ENCODE results near the gene USH2A. TPM values are rescaled to one million over a fixed set of nuclear protein-coding genes. Genes with fewer than 3 reads are reported as not detected.

The USH2A gene
- polyA plus RNA-seq, 1 of the 3 experiments (the other 2 are of a cell fraction): under 0.01 TPM

- CTCF ChIA-PET: no interaction called here
Measured at GRCh38 chr1:216076751-216077150, 346.5 kb downstream of the USH2A start.

GRCh38 chr1:216075339-216075738 lies 347.9 kb downstream of the USH2A start:
- Histone ChIP-seq H2AFZ (ENCODE audit: low read depth) (peak overlapping the region; percentile 24; the same call in 1 of the 2 replicates), H3F3A (replicated peaks; ENCODE audit: insufficient read depth) (no peaks in the 10 kb centered on the region), H3K9ac (no peak overlapping the region), H3K4me3 (ENCODE audit: low read depth in 2 of 2, low read length in 1 of 2) (no peak overlapping the region), H3K79me2 (ENCODE audit: insufficient read depth) (no peaks in the 10 kb centered on the region), H4K20me1 (ENCODE audit: insufficient read depth) (no peaks in the 10 kb centered on the region), H3K27ac (ENCODE audit: low read depth in 2 of 2, low read length in 1 of 2) (no peak overlapping the region), H3K9me3 (no peaks in the 10 kb centered on the region), H3K27me3 (ENCODE audit: insufficient read depth) (no peaks in the 10 kb centered on the region), H3K9me2 (no peaks in the 10 kb centered on the region), H3K4me1 (ENCODE audit: control insufficient read depth in 1 of 2, insufficient read depth in 2 of 2, low read depth in 1 of 2, low read length in 1 of 2) (peaks cover 0 to 2% of the 10 kb centered on the region in 2 experiments; a peak in 2 of 4 replicates), H3K36me3 (replicated peaks in 1 of 2; ENCODE audit: control insufficient read depth in 1 of 2, insufficient read depth in 2 of 2, low read length in 1 of 2) (no peaks in the 10 kb centered on the region), H3K4me2 (no peak overlapping the region)
- TF ChIP-seq GATA2 (CRISPR knock-in tag; IDR thresholded peaks at IDR 0.05) (0 out of 2 replicates have a peak, but pooled peaks have one; percentile 10), CHD2 (IDR thresholded peaks at IDR 0.05; ENCODE audit: low read length, partially characterized antibody) (no peak)
- no peak for DNase-seq
- CTCF ChIA-PET: interaction anchor here (0.7 kb wide), 1 partner anchor 885 kb away, joined by 3 read pairs; no protein-coding TSS in a partner anchor
- POLR2A ChIA-PET: no interaction called here
- WGBS (ENCODE audit: low lambda C conversion rate): 40% methylated on average over 3 of the region's 3 CpGs

More at GRCh38 chr1:216076751-216077150, 346.5 kb downstream of the USH2A start:
- H2AFZ ChIP-seq (ENCODE audit: low read depth): no peak overlapping the region
- no peaks in the 10 kb centered on the region for H3K9me2 ChIP-seq
- H3K27ac ChIP-seq (ENCODE audit: low read depth in 2 of 2, low read length in 1 of 2): no peak overlapping the region
- POLR2A ChIA-PET: no interaction called here
- H3K4me2 ChIP-seq: no peak overlapping the region
- WGBS (ENCODE audit: low lambda C conversion rate): 62% methylated on average over 2 of the region's 2 CpGs
- no peak for TF ChIP-seq TEAD4 (IDR thresholded peaks at IDR 0.05; ENCODE audit: borderline replicate concordance, insufficient read depth)
- TF ChIP-seq MXI1 (IDR thresholded peaks at IDR 0.05; ENCODE audit: low read depth, low read length): no peak
- TF ChIP-seq GATA2 (CRISPR knock-in tag; IDR thresholded peaks at IDR 0.05): no peak
- no peak for TF ChIP-seq EZH2phosphoT487 (IDR thresholded peaks at IDR 0.05; ENCODE audit: borderline replicate concordance, low read depth)
- no peak for TF ChIP-seq SMC3 (IDR thresholded peaks at IDR 0.05; ENCODE audit: low read depth, low read length)
- no peak for TF ChIP-seq RFX5 (IDR thresholded peaks at IDR 0.05; ENCODE audit: low read length)
- TF ChIP-seq NFIC (IDR thresholded peaks at IDR 0.05; ENCODE audit: borderline replicate concordance): no peak
- TF ChIP-seq, protein P1, sequence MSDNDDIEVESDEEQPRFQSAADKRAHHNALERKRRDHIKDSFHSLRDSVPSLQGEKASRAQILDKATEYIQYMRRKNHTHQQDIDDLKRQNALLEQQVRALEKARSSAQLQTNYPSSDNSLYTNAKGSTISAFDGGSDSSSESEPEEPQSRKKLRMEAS (IDR thresholded peaks at IDR 0.05; ENCODE audit: low read depth): no peak
- no peak for TF ChIP-seq EP300 (IDR thresholded peaks at IDR 0.05; ENCODE audit: borderline replicate concordance in 1 of 2, low read depth in 1 of 2, low read length in 1 of 2)
- H3K9ac ChIP-seq: no peak overlapping the region
- no peaks in the 10 kb centered on the region for H3K36me3 ChIP-seq (replicated peaks in 1 of 2; ENCODE audit: control insufficient read depth in 1 of 2, insufficient read depth in 2 of 2, low read length in 1 of 2)
- H3K27me3 ChIP-seq (ENCODE audit: insufficient read depth): no peaks in the 10 kb centered on the region
- no peaks in the 10 kb centered on the region for H4K20me1 ChIP-seq (ENCODE audit: insufficient read depth)
- no peak overlapping the region for H3K4me3 ChIP-seq (ENCODE audit: low read depth in 2 of 2, low read length in 1 of 2)
- H3K4me1 ChIP-seq (ENCODE audit: control insufficient read depth in 1 of 2, insufficient read depth in 2 of 2, low read depth in 1 of 2, low read length in 1 of 2): peaks cover 0 to 2% of the 10 kb centered on the region in 2 experiments; a peak in 2 of 4 replicates
- no peaks in the 10 kb centered on the region for H3K9me3 ChIP-seq
- no peak for DNase-seq
- no peaks in the 10 kb centered on the region for H3K79me2 ChIP-seq (ENCODE audit: insufficient read depth)
- H3F3A ChIP-seq (replicated peaks; ENCODE audit: insufficient read depth): no peaks in the 10 kb centered on the region

DNA sequence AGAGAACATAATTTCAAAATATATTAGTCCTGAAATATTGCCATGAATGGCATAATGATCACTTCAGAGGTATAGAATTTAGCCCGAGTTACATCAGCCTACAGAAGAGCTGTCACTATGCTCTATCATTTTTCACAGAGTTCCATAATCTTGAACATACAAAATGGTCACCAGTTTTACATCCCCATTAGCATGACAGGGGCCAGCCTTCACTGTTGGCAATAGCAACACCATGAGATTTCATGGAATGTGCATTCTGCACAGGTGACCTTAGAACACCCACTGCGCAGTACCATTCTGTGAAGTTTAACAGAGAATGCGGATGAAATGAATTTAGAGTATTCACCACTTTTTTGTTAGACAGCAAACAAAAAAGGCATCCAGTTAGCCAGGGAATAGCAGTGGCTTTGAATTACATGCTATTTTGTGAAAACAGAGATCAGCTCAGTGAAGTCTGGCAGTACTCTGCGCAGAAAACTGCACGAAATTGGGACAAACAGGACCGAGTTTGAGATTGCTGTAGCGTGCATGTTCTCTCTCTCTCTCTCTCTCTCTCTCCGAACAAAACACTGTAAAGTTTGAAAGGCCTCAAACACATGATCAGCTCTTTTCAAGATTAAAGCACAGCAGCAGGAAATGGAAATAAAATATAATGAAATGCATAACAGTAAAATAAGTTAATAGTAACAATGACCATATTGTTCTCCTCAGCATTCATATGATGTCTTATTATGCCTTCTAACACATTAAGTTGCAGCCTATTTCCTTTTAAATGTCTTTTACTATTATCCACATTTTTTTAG lies 349.3 kb downstream of the USH2A start:
- no peaks in the 10 kb centered on the region for H3K27me3 ChIP-seq (ENCODE audit: insufficient read depth)
- H3K4me2 ChIP-seq: no peak overlapping the region
- H4K20me1 ChIP-seq (ENCODE audit: insufficient read depth): no peaks in the 10 kb centered on the region
- ChIA-PET CTCF (no interaction called here), POLR2A (no interaction called here)
- H3K4me3 ChIP-seq (ENCODE audit: low read depth in 2 of 2, low read length in 1 of 2): no peak overlapping the region
- H3K27ac ChIP-seq (ENCODE audit: low read depth in 2 of 2, low read length in 1 of 2): no peak overlapping the region
- H3F3A ChIP-seq (replicated peaks; ENCODE audit: insufficient read depth): no peaks in the 10 kb centered on the region
- no peak for DNase-seq
- H3K9me3 ChIP-seq: no peaks in the 10 kb centered on the region
- H3K36me3 ChIP-seq (replicated peaks in 1 of 2; ENCODE audit: control insufficient read depth in 1 of 2, insufficient read depth in 2 of 2, low read length in 1 of 2): no peaks in the 10 kb centered on the region
- peaks cover 0 to 2% of the 10 kb centered on the region in 2 experiments; a peak in 2 of 4 replicates for H3K4me1 ChIP-seq (ENCODE audit: control insufficient read depth in 1 of 2, insufficient read depth in 2 of 2, low read depth in 1 of 2, low read length in 1 of 2)
- H3K9me2 ChIP-seq: no peaks in the 10 kb centered on the region
- no peaks in the 10 kb centered on the region for H3K79me2 ChIP-seq (ENCODE audit: insufficient read depth)
- 79% methylated on average over 8 of the region's 8 CpGs for WGBS (ENCODE audit: low lambda C conversion rate)
- no peak for TF ChIP-seq CTCF (IDR thresholded peaks at IDR 0.05)
- no peak for TF ChIP-seq RFX5 (IDR thresholded peaks at IDR 0.05; ENCODE audit: low read length)
- no peak for TF ChIP-seq PBX3 (IDR thresholded peaks at IDR 0.05)
- no peak for TF ChIP-seq SIN3A (IDR thresholded peaks at IDR 0.05; ENCODE audit: borderline replicate concordance, low read depth, low read length)
- no peak for TF ChIP-seq NFIC (IDR thresholded peaks at IDR 0.05; ENCODE audit: borderline replicate concordance)
- no peak for TF ChIP-seq TCF12 (IDR thresholded peaks at IDR 0.05)
- no peak overlapping the region for H2AFZ ChIP-seq (ENCODE audit: low read depth)
- H3K9ac ChIP-seq: no peak overlapping the region
